Retinal pigment epithelial cell (primary cell): ENCODE measurements around the gene EYS.

Source experiments
- DNase-seq: peaks from one replicate; pipeline ENCODE4 v3.0.0-alpha.2; 2010; ENCODE audit warnings: low read depth
- H3K4me3 ChIP-seq: 2 replicates; pipeline ENCODE4 v1.5.1; 2011; ENCODE audit warnings: mild to moderate bottlenecking, low read length, control low read depth, moderate library complexity
- TF ChIP-seq, protein P1 (sequence below): conservative IDR thresholded peaks from 2 replicates; pipeline ENCODE4 v1.5.1; 2011; ENCODE audit warnings: low read depth, low read length, control low read depth, inconsistent platforms

The EYS gene

DNA sequence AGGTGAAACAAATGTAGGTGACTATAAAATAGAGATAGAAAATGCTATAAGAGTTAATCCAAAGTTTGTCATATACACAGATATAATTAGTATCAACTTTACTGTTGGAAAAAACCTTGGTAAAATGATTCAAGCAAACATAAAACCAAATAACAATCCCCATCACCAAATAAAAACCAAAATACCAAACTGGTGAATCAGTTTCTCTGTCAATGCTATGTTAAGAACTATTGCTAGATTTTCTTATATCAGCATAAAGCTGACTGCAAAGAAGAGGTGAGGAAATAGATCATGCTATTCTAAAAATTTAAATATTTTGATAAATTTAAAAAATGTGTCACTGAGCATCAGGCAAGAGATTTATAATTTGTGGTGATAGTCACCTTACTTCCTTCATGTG lies 1413.0 kb downstream of the EYS start:
- H3K4me3 ChIP-seq, result no peak overlapping the region
- no peak for DNase-seq
- TF ChIP-seq, protein P1, sequence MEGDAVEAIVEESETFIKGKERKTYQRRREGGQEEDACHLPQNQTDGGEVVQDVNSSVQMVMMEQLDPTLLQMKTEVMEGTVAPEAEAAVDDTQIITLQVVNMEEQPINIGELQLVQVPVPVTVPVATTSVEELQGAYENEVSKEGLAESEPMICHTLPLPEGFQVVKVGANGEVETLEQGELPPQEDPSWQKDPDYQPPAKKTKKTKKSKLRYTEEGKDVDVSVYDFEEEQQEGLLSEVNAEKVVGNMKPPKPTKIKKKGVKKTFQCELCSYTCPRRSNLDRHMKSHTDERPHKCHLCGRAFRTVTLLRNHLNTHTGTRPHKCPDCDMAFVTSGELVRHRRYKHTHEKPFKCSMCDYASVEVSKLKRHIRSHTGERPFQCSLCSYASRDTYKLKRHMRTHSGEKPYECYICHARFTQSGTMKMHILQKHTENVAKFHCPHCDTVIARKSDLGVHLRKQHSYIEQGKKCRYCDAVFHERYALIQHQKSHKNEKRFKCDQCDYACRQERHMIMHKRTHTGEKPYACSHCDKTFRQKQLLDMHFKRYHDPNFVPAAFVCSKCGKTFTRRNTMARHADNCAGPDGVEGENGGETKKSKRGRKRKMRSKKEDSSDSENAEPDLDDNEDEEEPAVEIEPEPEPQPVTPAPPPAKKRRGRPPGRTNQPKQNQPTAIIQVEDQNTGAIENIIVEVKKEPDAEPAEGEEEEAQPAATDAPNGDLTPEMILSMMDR, result no peak

DNA sequence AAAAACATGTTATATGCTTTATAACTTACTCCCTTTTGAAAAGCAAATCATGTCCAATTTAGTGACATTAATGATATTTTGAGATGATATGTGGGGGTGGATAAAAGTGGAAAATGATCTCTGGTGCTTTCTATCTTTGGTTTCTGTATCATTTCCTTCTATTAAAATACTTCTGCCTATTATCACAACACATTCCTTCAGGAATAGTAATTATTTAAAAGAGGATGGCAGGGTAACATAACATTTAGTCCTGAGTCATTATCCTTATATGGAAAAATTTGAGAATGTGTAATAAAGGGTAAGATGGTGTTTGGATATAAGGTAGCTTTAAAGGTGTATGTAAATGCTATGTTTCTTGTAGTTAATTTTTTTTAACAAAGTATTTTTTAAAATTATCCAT lies 1413.7 kb downstream of the EYS start:
- no peak overlapping the region for H3K4me3 ChIP-seq
- TF ChIP-seq, protein P1, result no peak
- no peak for DNase-seq

DNA sequence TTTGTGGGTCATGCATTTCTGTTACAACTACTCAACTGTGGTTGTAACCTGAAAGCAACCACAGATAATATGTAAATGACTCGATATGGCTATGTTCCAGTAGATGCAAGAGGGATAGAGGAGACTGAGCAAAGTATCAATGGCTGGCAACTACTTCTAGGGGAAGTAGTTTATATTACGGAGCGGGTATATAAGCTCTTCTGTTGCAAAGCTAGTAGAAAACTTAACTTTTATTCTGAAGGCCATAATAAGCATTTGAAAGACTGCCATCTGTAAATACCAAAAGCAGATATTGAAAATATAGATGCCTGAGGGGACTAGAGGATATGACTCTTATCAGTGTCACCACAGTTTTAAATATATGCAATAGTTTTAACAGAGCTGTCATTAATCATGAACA lies 1416.2 kb downstream of the EYS start:
- no peak for DNase-seq
- TF ChIP-seq, protein P1, result no peak

DNA sequence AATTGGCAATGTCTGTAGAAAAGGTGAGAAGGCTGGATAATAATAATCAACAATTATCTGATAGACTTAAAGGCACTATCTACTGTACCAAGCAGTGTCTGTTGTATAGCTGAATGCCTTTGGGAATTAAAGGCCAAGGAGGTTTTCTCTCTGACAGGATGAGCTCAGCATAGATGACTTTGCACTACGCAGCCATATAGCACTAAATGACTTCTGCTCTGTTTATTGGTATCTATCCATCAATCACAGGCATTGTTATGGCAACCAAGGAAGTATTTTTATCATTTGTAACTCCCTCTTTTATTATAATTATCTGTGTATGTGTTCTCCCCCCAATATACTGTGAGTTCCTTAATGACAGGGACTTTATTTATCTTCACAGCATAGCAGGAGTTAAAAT lies 1417.1 kb downstream of the EYS start:
- DNase-seq, result no peak
- H3K4me3 ChIP-seq, result no peak overlapping the region
- TF ChIP-seq, protein P1, result no peak

More for the DNA sequence above, 1416.2 kb downstream of the EYS start:
- H3K4me3 ChIP-seq, result no peak overlapping the region

DNA sequence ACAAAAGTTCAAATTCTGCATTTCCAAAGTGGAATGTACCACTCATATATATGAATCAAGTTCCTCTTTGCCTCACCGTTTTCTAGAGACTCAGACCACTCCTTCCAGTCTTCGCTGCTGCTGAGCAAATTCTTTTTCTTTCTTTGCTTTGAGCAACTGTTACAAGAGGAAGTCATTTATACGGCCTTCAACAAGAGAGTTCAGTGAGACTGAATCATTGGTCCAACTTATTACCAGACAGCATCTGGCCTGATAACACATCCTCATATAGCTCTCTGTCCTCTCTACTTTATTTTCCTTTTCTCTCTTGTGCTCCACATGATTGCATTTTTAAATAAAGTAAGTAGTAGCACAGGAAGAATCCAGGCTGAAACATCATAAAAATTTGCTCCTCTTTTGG lies 1418.7 kb downstream of the EYS start:
- DNase-seq, result no peak
- TF ChIP-seq, protein P1, result no peak
- H3K4me3 ChIP-seq, result no peak overlapping the region

DNA sequence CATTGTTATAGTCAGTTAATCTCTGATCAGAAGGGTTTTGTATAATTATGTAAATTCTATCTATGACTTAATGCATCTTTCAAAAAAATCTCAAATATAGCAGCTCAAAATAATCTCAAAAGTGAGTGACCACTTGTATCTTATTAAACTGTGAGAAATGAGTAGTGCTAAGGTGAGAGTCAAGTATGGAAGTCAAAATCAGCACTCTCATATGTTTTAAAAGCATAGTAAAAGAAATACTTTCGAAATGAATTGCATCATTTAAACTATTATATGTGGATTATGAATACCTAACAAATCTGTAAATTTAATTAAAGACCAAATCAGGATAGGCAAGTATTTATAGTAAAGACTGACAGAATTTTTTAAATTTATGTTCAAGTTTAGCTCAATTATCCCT lies 1425.9 kb downstream of the EYS start:
- TF ChIP-seq, protein P1, result no peak
- no peak for DNase-seq
- H3K4me3 ChIP-seq, result no peak overlapping the region

DNA sequence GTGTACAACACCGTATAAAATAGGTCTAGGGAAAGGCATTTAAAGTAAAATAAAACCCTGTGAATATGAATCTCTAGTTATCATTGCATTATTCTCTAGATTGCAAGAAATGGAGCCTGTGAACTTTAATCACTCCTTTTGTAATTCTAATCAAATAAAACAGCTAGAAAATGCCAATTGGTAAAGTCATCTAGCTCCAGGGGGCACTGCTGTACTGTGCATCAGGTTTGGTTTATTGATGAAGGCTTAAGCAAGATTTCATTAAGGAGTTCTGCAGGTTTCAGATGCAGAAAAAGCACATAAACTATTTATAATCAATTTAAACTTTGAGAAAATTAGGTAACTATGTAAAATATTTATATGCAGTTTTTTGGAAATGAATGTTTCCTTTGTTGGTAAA lies 1426.5 kb downstream of the EYS start:
- no peak overlapping the region for H3K4me3 ChIP-seq
- DNase-seq, result peak; percentile 21
- TF ChIP-seq, protein P1, result peak; percentile 61
